GM19023 (cell line): ENCODE results near the gene NEK6.

Experiments used
- ATAC-seq: cut with Tn5 transposase; IDR thresholded peaks from one replicate; pipeline ENCODE4 v1.9.1; 2021; ENCODE audit warnings: mild to moderate bottlenecking, moderate library complexity; ENCODE audit not compliant: unreplicated experiment

NEK6 gene

DNA sequence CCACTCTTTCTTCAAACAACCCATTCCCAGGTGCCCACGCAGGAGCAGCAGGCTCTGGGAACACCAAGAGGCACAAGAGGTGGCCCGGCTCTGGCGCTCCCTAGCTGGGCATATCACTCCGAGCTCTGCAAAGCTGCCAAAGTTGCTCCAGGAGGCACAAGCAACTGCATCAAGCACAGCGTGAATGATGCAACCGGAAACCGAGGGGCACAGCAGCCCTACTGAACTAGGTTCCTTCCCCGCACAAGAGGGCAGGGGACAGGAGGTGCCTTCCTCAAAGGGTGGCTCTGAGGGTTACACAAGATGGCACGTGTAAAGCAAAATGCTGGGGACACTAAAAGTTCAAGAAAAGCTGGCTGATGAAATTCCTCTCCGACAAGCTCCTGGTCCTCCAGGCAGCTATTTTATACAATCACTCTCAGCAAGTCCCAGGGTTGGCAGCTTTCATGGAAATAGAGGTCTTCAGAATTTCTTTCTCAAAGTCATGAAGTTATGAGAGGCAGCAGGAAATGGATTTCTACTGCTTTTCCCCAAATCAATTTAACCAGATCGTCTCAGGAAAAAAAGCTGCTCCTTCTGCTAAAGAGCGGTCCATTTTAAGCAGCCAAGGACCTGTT, 134.6 kb downstream of the NEK6 start:
- no peak for ATAC-seq

DNA sequence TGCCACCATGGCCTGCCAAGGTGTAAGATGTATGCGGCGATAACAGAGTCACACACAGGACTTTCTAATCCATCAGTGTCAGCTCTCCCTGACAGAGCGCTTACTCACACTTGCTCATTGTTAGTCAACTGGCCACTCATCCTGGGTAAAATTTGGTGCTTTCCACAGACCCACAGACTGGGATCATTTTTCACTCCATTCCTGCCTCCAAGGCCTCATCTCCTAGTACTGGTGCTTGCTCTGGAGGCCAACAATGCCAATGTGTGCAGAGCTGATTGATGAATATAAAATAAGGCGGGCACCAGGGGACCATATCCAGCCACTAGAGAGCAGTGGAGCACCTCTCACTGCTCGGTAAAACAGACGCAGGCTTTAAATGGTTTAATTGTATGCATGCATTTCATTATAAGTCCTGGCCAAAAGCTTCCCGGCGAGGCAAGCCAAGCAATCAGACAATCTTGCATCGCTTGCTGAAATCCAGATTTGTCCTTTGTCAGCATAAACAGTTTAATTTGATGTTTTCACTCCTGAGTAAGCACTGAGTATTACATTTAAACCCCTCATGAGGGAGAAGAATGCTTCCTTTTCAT, 135.2 kb downstream of the NEK6 start:
- ATAC-seq: no peak

DNA sequence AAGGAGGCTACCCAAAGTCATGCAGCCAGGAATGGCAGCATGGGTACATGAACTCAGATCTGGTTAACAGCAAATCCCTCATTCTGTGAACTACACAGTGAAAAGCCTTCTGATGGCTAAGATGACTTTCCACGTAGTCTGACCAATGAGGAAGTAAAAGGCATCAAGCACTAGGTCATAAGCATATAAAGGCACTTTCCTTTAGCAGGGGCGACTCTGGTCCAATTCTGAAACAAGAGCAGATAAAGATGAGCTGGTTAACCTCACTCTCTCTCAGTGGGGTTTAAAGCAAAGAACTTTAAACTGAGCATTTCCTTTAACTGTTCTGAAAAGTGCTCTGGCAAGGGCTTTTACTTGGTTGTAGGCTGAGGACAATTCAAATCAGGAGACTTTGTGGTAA, 136.4 kb downstream of the NEK6 start:
- no peak for ATAC-seq

DNA sequence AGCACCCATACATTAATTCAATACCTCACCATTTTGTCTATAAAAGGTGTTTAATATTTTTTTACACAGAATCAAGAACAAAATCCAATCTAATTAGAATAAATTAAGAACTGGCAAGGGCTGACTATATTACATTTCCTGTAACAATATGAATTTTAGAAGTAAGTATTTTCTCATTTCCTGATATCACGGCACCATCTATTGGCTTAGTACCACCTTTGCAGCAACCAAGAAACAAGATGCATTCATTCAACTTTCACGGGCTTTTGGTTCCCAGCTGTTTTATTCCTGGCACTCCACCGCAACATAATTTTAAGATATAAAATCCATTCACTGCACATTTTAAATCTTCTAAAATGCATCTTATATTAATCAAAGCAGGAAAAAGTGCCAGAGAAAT, 136.8 kb downstream of the NEK6 start:
- ATAC-seq: no peak

DNA sequence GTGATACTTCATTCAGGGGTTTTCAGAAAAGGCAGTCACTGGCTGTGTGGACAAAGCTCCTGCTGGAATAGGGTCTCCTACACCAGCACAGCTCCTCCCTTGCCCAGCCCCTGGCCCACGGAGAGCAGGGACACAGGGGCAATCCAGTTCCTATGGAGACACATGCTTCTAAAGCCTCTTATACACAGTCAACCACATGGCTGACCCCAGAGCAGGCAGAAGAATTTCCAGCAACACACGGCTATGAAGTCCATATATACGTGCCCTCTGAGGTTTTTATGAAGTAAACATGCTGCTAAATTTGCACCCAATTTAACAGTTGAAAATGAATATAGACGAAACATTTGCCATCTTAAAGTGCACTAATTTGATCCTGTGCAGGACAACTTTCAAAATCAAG, 138.1 kb downstream of the NEK6 start:
- ATAC-seq: no peak

DNA sequence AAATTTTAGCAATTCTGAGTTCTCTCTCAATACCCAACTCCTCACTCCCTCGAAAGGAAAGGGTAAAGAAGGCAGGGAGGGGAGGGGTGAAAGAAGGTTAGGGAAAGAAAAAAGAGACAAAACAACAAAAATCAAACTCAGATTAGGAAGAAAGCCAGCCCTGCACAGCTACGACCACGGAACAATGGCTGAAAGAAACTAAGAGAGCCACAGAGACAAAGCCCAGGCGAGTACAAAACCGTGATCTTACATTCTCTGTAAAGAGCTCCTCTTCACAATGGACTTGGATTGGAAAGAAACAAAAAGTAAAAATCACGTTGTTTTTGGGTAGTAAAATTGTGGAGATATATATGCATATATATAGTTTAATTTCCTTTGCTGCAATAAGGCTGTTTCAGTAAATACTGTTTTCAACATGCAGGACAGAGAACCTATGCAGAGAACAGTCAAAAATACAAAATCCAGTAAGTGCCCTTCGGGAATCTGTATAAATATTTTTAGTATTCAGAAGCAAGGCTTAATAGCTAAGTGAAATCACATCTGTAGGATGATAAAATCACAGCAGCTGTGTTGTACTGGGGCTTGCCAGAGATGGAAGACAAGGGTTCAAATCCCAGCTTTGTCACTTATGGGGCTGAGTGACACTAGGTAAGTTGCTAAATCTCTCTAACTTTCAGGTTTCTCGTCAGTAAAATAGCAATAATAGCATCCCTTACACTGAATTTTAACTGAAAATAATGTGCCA, 140.6 kb downstream of the NEK6 start:
- no peak for ATAC-seq

DNA sequence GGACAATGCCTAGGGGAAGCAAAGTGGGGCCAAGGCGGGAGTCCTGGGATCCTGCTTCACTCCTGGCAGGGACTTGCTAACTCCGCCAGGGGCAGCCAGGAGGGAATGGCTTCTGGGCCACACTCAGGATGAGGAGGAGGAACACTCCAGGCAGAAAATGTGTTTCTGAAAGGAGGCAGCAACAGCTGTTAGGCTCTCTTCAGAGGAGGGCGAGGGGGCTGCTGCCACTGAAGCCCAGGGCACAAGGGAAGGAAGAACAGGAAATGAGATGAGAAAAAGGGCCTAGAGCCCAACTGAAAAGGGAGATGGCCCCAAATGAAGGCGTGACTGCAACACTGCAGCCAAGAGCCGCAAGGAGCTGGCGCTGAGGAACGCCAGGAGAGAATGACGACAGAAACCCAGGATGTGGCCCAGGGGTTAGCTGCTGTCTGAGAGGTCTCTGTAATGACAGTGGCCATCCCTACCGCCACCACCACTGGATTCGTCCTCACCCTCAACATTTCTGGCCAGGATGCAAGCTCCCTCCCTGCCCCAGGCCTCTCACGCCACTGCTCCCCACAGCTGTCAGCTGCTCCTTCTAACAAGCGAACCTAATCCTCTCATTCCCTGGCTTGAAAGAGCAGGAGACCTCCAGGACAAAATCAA, 141.7 kb downstream of the NEK6 start:
- no peak for ATAC-seq

DNA sequence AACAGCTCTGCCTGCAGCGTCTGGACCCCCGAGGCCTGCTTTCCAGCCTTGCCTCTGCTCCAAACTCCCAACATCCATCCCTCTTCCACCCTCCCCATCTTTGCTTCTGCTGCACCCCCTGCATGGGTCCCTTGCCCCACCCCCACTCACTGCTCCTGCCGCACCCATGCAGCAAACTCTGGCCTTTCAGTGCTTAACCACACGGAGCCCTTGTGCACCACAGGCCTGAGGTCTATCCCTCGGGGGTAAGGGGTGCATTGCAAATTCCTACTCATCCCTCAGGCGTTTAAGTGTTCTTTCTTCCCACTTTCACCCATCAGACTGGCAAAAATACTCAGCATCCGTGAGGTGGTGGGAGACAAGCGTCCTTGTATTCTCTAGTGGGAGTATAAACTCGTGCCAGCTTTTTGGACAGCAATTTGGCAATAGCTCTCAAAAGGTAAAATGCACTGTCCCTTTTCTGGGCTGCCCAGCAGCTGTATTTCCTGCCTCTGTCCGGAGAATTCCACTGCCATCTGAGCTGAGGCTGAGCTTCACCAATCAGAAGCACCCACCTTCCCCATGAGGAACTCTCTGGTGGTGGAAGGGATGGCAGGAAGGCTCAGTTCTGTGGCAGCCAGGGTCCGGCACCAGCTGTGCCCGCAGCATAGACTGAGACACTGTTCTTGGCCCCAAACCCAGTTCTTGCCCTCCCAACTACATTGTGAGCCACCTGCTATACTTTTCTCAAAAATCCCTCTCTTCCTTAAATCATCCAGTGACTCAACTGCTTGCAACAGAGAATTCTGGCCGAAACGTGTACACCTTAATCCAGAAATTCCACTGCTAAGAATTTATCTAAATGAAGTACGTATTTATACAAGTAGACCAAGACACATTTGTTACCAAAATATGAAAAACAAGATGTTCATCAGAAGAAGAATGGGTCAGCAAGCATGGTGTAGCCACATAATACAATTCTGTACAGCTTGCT, 142.5 kb downstream of the NEK6 start:
- ATAC-seq: no peak
